Activated T-helper 1 cell treated with anti-CD3 and anti-CD28 coated beads, Interleukin-2, amount 50 U/mL, for 16 hours (primary cell): ENCODE data around the gene SAMD4A.
"Not testable (repeated sequence)": the region's sequence is repeated elsewhere in the genome, so short reads cannot be mapped to it uniquely, and the experiment has no call there.

Experiments
- DNase-seq, 2 donors: peaks; one replicate each; pipeline ENCODE4 v3.0.0-alpha.2; 2020; ENCODE audit warnings: low read depth in 1 of 2, low spot score in 1 of 2

The SAMD4A gene

GRCh38 chr14:54594537-54594936 lies 27.6 kb downstream of the SAMD4A start:
- DNase-seq: no peak

- DNase-seq: no peak
Observed at GRCh38 chr14:54597795-54598443, 31.0 kb downstream of the SAMD4A start.

DNA sequence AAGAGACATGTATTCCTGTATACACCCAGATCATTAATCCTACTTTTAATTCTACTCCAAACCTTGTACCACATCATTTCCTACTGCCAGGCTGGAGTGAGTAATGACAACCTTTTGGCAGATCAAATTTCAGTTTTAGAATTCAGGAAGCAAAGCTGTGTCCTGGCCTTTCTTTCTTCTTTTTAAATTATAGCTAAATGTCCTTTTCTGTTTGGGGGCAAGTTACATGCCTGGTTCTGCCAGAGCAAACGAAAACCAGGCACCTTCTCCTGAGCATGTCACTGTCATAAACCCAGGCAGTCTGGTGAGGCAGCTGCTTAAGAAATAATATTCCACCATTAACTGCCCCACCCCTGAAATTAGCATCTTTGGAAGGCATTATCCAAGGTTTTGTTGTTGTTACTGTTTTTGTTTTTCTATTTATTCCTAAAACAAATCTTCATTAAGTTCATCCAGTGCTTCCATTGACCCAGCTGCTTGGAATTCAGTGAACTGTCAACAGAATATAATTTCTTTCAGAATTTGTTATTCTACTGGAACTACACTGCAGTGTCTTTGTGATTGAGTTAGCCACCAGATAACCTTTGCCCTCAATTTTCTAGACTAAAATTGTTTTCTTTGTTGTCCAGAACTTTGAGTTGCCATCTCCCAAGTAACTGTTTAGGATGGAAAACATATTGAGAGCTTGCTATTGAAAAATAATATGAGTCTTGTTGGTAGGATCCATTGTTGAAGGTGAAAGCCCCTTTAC lies 33.2 kb downstream of the SAMD4A start:
- no peak for DNase-seq

GRCh38 chr14:54600717-54601109 lies 33.8 kb downstream of the SAMD4A start:
- DNase-seq: no peak

DNA sequence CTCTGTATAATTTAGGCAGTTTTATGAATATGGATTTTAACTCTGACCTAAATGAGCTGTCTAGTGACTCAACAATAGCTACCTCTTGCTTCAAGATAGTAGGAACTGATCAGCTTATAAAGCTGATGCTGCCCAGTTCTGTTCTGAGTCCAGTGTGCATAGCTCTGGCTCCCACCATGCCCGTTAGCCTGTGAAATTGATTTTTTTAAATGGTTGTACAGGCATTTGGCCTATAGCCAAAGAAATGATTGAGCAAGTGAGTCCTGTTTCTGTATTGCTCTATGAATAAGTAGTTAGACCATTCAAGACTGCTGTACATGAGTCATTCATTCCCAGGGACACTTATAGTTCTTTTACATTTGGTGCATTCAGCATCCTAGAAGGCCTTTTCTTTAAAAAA lies 36.4 kb downstream of the SAMD4A start:
- DNase-seq: no peak

DNA sequence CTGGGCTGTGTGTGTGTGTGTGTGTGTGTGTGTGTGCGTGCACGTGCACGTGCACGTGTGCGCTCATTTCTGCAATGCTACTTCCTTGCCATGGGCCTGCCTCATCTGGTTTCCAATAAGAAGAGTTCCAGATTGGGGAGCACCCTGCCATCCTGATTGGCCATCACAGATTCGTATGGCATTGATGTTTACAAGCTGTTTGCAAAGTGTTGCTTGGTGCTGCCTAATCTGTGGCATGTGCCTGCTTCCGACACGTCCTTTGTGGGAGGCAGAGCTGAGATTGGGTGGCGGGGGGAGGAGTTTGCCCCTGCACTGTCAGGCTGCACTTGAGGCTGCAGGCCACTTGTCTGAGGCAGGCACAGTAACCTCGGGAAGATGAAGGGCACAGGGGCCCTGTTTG lies 39.2 kb downstream of the SAMD4A start:
- DNase-seq: no peak

- no peak for DNase-seq
Observed at GRCh38 chr14:54606631-54607133, 39.8 kb downstream of the SAMD4A start.

GRCh38 chr14:54609576-54609975 lies 42.6 kb downstream of the SAMD4A start:
- DNase-seq: no peak

DNA sequence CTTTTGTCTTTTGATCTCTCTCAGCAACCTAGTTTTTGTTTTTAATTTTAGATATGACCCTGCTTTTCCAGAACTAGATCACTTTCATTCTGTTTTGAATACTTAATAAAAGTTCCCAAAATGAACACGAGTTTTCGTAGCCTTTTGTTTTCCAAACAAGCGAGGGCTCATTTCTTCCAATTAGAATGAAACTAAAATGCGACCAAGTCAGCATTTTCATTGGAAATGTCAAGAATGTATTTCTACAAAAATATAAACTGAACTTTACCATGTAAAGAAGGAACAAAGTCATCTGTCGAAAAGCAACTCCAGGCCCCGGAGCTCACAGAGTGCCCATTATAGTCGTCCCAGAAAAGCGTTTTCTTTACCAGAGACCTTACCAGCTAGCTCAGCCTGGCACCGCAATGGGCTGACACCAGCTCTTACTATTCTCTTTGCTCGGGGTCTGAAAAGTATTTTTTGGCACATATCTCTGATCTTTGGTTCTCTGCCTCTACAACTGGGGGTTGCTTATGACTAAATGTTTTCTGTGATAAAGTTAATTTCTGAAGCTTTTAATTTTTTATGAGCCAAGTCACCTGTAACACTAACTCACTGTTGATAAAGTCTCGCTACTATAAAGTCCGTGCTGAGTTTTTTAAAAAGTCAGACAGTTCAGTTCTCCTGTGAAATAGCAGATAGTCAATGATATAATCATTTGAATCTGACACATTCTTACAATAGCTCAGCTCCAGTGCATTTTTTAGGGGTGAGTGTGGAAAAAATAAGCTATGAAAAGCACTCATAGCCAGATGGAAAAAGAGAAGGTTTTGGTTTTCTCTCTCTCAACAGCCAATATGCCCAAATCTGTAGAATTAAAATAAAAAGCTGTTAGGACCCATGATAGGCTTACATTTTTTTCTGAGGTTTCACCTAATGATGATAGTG lies 43.4 kb downstream of the SAMD4A start:
- no peak for DNase-seq

DNA sequence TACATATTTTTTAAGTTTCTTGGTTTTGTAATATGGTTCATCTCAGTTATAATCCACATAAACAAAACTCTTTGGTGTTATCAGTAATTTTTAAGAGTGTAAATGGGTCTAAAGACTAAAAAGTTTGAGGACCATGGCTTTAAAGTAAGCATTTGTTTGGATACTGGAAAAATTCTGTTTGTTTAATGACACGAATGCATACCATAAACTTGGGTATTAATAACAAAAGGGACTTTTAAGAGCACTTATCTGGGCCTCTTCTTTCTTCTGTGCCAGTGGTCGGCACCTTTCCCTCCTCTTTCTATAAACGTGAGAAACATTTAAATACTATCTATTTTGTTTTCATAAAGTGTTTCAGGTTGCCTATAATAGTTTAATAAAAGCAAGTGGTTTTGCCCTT lies 47.4 kb downstream of the SAMD4A start:
- no peak for DNase-seq

- DNase-seq: no peak
Observed at GRCh38 chr14:54617467-54617866, 50.5 kb downstream of the SAMD4A start.

- DNase-seq: no peak
Observed at GRCh38 chr14:54621686-54622085, 54.8 kb downstream of the SAMD4A start.

DNA sequence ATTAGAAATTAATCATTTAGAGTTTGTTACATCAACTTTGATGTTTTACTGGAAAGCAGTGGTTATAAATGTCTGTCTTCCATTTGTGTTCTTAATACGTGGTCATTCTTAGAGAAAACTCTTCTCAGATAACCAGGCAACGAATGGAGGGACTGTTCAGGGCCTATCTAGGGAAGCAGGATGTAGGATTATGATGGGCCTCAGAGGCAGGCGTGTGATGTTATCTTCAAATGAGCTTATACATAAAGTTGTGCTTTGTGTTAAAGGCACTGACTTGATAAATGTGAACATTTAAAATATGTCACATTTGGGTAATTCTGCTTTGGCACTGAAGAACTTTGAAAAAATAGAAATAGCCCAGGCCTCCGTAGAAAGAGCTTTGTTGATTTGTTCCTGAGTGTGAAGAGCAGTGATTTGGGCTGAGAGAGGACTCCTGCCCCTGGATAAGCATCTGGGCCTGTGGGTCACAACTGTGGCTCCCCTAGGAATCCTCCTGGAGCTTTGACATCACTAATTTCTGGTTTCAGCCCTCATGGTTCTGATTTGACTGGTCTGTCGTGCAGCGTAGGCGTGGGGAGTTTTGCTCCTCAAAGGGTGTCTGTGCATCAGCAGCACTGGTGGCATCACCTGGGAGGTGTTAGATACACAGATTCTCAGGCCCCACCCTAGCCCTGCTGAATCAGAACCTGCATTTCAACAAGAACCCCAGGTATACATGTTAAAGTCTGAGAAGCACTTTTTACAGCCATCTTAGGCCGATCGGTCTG lies 55.4 kb downstream of the SAMD4A start:
- DNase-seq: peak in 1 of 2 donors; percentile 38

DNA sequence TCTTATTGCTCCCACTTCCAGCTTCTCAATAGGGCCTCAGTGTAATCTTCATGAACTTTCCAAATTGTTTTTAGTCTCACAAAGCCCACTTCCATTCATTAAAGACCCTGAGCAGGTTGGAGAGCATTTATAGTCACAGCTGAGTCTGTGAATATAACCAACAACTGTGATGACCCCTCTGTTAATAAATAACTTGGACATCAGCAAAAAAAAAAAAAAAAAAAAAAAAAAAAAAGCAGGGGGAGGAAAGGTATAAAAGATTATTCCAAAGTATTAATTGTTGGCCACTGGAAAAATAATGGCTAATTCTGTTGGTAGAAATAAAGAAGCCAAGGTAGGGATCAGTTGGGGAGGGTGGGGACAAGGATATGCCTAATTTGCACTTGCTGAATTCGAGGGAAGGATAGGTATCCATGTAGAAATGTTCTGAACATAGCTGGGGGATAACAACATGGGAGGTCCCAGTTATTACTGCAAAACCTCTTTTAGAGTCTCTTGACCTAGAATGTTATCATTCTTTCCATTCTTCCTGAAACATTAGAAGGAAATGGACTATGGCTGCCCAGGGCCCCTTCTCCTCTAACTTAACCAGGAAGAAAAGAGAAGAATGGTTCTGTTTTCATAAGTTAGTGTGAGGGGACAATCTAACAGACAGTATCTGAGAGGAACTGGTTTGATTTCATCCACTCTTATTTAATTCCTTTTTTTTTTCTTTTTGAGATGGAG lies 56.5 kb downstream of the SAMD4A start:
- DNase-seq: no peak

- DNase-seq: not testable (repeated sequence)
Observed at GRCh38 chr14:54624005-54624358, 57.1 kb downstream of the SAMD4A start.

GRCh38 chr14:54625112-54625511 lies 58.2 kb downstream of the SAMD4A start:
- DNase-seq: no peak

DNA sequence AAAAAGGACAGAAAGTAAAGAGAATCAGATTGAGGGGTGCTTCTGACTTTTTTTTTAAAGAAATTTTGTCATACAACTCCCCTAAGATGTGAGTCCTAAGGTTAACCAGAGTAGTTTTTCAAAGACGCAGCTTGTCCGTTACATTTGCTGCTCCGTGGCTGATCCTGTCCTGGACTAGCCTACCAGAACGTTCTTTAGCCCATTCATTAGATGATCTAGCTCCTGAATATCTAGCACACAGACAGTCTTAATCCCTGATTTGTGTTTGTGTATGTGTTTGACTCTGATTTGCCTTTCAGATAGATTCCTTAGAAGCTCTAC lies 60.3 kb downstream of the SAMD4A start:
- DNase-seq: no peak

- no peak for DNase-seq
Observed at GRCh38 chr14:54627540-54628363, 60.8 kb downstream of the SAMD4A start.

GRCh38 chr14:54629183-54629582 lies 62.3 kb downstream of the SAMD4A start:
- no peak for DNase-seq
